GM12878 (cell line): ENCODE data around the gene UPF1. TPM values are rescaled to one million over a fixed set of nuclear protein-coding genes. Genes with fewer than 3 reads are reported as not detected.

Experiments used
- ATAC-seq: fragments of 200-7000 bp; cut with Tn5 transposase; 3 replicates; pipeline ENCODE4 v1.9.1; 2020; ENCODE audit warnings: mild to moderate bottlenecking, moderate library complexity
- BruUV-seq: library from RNA; stranded (reverse); fragments of 400-500 nt; replicated peaks from 2 replicates; lab custom pipeline; 2021; lab: Mats Ljungman, UMichigan
- CTCF ChIA-PET: fragments of 300-600 bp; sonication (Branson Sonifier 250); formaldehyde crosslinking; extraction: SDS; loops from one replicate; lab custom pipeline; 2021; ENCODE audit warnings: inconsistent platforms; lab: Yijun Ruan, JAX
- POLR2A ChIA-PET: fragments of 350-600 bp; formaldehyde crosslinking; extraction: SDS; loops from one replicate; lab custom pipeline; 2021; ENCODE audit warnings: inconsistent platforms; lab: Charles Lee
- RAD21 ChIA-PET: fragments of 300-600 bp; sonication (Branson Sonifier 250); formaldehyde crosslinking; loops from one replicate; lab custom pipeline; 2023; ENCODE audit warnings: antibody characterized with exemption; ENCODE audit not compliant: unreplicated experiment; lab: Charles Lee
- SMC1A ChIA-PET: fragments of 300-600 bp; sonication (Branson Sonifier 250); formaldehyde crosslinking; loops from one replicate; lab custom pipeline; 2023; ENCODE audit not compliant: unreplicated experiment, uncharacterized antibody; lab: Charles Lee
- DNase-seq: peaks from one replicate; pipeline ENCODE4 v3.0.0-alpha.2; 2011; ENCODE audit warnings: low read depth, low spot score
- FAIRE-seq: peaks from 3 replicates; lab custom pipeline; 2011; peaks lifted over from hg19 to GRCh38; lab: Jason Lieb, UNC
- H2AFZ ChIP-seq: 2 replicates; pipeline ENCODE4 v1.6.0; 2011; ENCODE audit warnings: low read depth, low read length, control low read depth; ENCODE audit not compliant: control insufficient read depth
- H3K27ac ChIP-seq: 2 replicates; pipeline ENCODE4 v1.5.1; 2011; ENCODE audit warnings: control low read depth; ENCODE audit not compliant: control insufficient read depth, insufficient read depth
- H3K27me3 ChIP-seq, 2 experiments: replicated peaks in 1 of 2; 2 replicates each; pipeline versions ENCODE4 v1.6.0 to v1.6.1; 2011; ENCODE audit warnings: low read length in 1 of 2; ENCODE audit not compliant: control insufficient read depth in 2 of 2, insufficient read depth in 2 of 2
- H3K36me3 ChIP-seq, 2 experiments: 2 replicates each; pipeline ENCODE4 v1.5.1; 2011; ENCODE audit warnings: low read length in 1 of 2; ENCODE audit not compliant: control insufficient read depth in 2 of 2, insufficient read depth in 2 of 2
- H3K4me1 ChIP-seq: 2 replicates; pipeline ENCODE4 v1.6.1; 2011; ENCODE audit warnings: mild to moderate bottlenecking, low read length, moderate library complexity, mixed read lengths; ENCODE audit not compliant: control insufficient read depth, insufficient read depth
- H3K4me2 ChIP-seq: 2 replicates; pipeline ENCODE4 v1.6.0; 2011; ENCODE audit warnings: control low read depth; ENCODE audit not compliant: control insufficient read depth, insufficient read depth
- H3K4me3 ChIP-seq: fragments of 200-600 bp; sonication (generic); 2 replicates; pipeline ENCODE4 v1.5.1; 2016
- H3K79me2 ChIP-seq: 2 replicates; pipeline ENCODE4 v1.6.0; 2011; ENCODE audit warnings: low read length; ENCODE audit not compliant: control insufficient read depth, insufficient read depth
- H3K9ac ChIP-seq: 2 replicates; pipeline ENCODE4 v1.8.0; 2011; ENCODE audit warnings: low read length, control low read depth, mixed read lengths; ENCODE audit not compliant: control insufficient read depth, insufficient read depth
- H3K9me3 ChIP-seq: replicated peaks from 3 replicates; pipeline ENCODE4 v1.5.1; 2011; ENCODE audit warnings: mild to moderate bottlenecking, low read length; ENCODE audit not compliant: control insufficient read depth, insufficient read depth
- H4K20me1 ChIP-seq: 2 replicates; pipeline ENCODE4 v1.6.0; 2011; ENCODE audit not compliant: control insufficient read depth, insufficient read depth
- ATF2 ChIP-seq: IDR thresholded peaks from 2 replicates; pipeline ENCODE4 v1.6.1; 2012; ENCODE audit warnings: low read length, inconsistent platforms
- CBX3 ChIP-seq: fragments of 200-600 bp; sonication (generic); IDR thresholded peaks from 2 replicates; pipeline ENCODE4 v1.6.1; 2016; ENCODE audit warnings: low read depth, borderline replicate concordance
- GABPA ChIP-seq: IDR thresholded peaks from 2 replicates; pipeline ENCODE4 v1.6.1; 2014; ENCODE audit warnings: antibody characterized with exemption, low read depth, mild to moderate bottlenecking, inconsistent platforms
- JUND ChIP-seq: IDR thresholded peaks from 2 replicates; pipeline ENCODE4 v1.6.1; 2012; ENCODE audit warnings: low read depth, mild to moderate bottlenecking, low read length, improper control_type of control experiment, moderate library complexity
- KDM1A ChIP-seq: fragments of 200-600 bp; sonication (generic); IDR thresholded peaks from 2 replicates; pipeline ENCODE4 v1.6.1; 2016; ENCODE audit warnings: borderline replicate concordance
- MTA3 ChIP-seq: IDR thresholded peaks from 2 replicates; pipeline ENCODE4 v1.6.1; 2012; ENCODE audit warnings: low read length, inconsistent platforms, borderline replicate concordance
- NRF1 ChIP-seq: conservative IDR thresholded peaks from 2 replicates; pipeline ENCODE4 v1.6.1; 2011; ENCODE audit warnings: mild to moderate bottlenecking, low read depth, low read length, improper control_type of control experiment
- POLR2AphosphoS5 ChIP-seq: IDR thresholded peaks from 2 replicates; pipeline ENCODE4 v1.6.1; 2011; ENCODE audit warnings: mild to moderate bottlenecking, low read length, inconsistent platforms
- SMARCA5 ChIP-seq: fragments of 450-650 bp; IDR thresholded peaks from 2 replicates; pipeline ENCODE4 v1.6.1; 2017; ENCODE audit warnings: mild to moderate bottlenecking
- WRNIP1 ChIP-seq: IDR thresholded peaks from 2 replicates; pipeline ENCODE4 v1.6.1; 2011; ENCODE audit warnings: low read depth, low read length, improper control_type of control experiment, borderline replicate concordance
- ZBED1 ChIP-seq: IDR thresholded peaks from 2 replicates; pipeline ENCODE4 v1.6.1; 2016; ENCODE audit warnings: borderline replicate concordance
- ZNF592 ChIP-seq: fragments of 450-650 bp; IDR thresholded peaks from 2 replicates; pipeline ENCODE4 v1.6.1; 2017; ENCODE audit warnings: mild to moderate bottlenecking, moderate library complexity
- WGBS: methylation state at CpG from one replicate; pipeline ENCODE4 v1.1.6; 2016; ENCODE audit warnings: low lambda C conversion rate; ENCODE audit not compliant: insufficient replicate concordance, insufficient coverage; ENCODE audit errors: missing lambda C conversion rate; 5-methylcytosine and 5-hydroxymethylcytosine counted together
- in situ Hi-C: fragments of 300-500 bp; cut with MboI; formaldehyde crosslinking; loops from 9 replicates; pipeline ENCODE4 v1.14.3; 2018; ENCODE audit warnings: mixed read lengths
- intact Hi-C: fragments of 100-400 bp; cut with micrococcal nuclease; formaldehyde crosslinking; loops from one replicate; pipeline ENCODE4 v1.14.2; 2022; ENCODE audit not compliant: unreplicated experiment
- polyA plus RNA-seq, 11 experiments: library from polyadenylated mRNA; depleted of rRNA in 4 of 11; unstranded in 6 of 11; stranded (reverse) in 5 of 11; fragments of >200 nt; fragmentation: Nextera tagmentation in 4 of 11; fragmentation: Illumina TruSeq in 1 of 11; extraction: Ambion mirVana in 4 of 11; extraction: Trizol in 1 of 11; gene quantifications; 1 replicate in 1 of 11; 2 replicates in 10 of 11; pipeline versions ENCODE4 v1.2.1 to v1.2.3, GENCODE V29; 2011 to 2016; ENCODE audit warnings: inconsistent platforms in 2 of 11, missing spikeins in 2 of 11, low read depth in 1 of 11
- total RNA-seq, 4 experiments: library from RNA; depleted of rRNA in 3 of 4; stranded (reverse); fragments of >200 nt in 3 of 4; fragmentation: Illumina TruSeq in 1 of 4; extraction: Trizol in 1 of 4; gene quantifications; 2 replicates each; pipeline versions ENCODE4 v1.2.1 to v1.2.3, GENCODE V29; 2013 to 2021

Gene UPF1
- total and polyA plus RNA-seq, 10 of the 15 experiments (the other 5 are each of a cell fraction or from before 2014, with no cell fraction given) = 0.58 to 80.9 (median 18.7) TPM

- in situ Hi-C loops (loop anchor here (25.0 kb wide), 1 partner anchor 397 kb away; no protein-coding TSS in a partner anchor), intact Hi-C loops (no loop called here)
- no peak overlapping the region for H3K4me3 ChIP-seq
- H2AFZ ChIP-seq = no peak overlapping the region
- POLR2A ChIA-PET = interaction anchor here (0.6 kb wide), 2 partner anchors 31 to 119 kb away, joined by 3 to 8 read pairs; no protein-coding TSS in a partner anchor
- no peaks in the 10 kb centered on the region for H3K79me2 ChIP-seq
- H3K9me3 ChIP-seq = no peaks in the 10 kb centered on the region
- no peak for ATAC-seq
- H3K36me3 ChIP-seq = peaks cover 24 to 83% of the 10 kb centered on the region in 2 experiments
- H3K9ac ChIP-seq = no peak overlapping the region
- H4K20me1 ChIP-seq = peaks cover 6% of the 10 kb centered on the region; the same call in 1 of the 2 replicates
- RAD21 ChIA-PET = no interaction called here
- H3K4me1 ChIP-seq = peaks cover 17% of the 10 kb centered on the region
- CTCF ChIA-PET = interaction anchor here (2.7 kb wide), 1 partner anchor 13 kb away, joined by 7 read pairs; no protein-coding TSS in a partner anchor
- no peak overlapping the region for H3K4me2 ChIP-seq
- no peak for FAIRE-seq
- 96% methylated on average over 5 of the region's 12 CpGs for WGBS
- TF ChIP-seq GABPA (no peak), SMARCA5 (no peak), JUND (no peak), CBX3 (no peak), ZNF592 (no peak), MTA3 (no peak), NRF1 (no peak), WRNIP1 (no peak), ZBED1 (no peak), POLR2AphosphoS5 (no peak), KDM1A (no peak), ATF2 (no peak)
- SMC1A ChIA-PET = interaction anchor here (0.5 kb wide), 1 partner anchor 244 kb away, joined by 3 read pairs; no protein-coding TSS in a partner anchor
- H3K27ac ChIP-seq = no peak overlapping the region
- BruUV-seq = no TSS peak
- no peak for DNase-seq
- H3K27me3 ChIP-seq = no peaks in the 10 kb centered on the region
Measured at GRCh38 chr19:18859676-18860301, 28.0 kb downstream of the UPF1 start.
